GM10266 (cell line): ENCODE measurements around the gene PLCG2.
"Not testable (repeated sequence)": the region's sequence is repeated elsewhere in the genome, so short reads cannot be mapped to it uniquely, and the experiment has no call there.

Experiments used
- DNase-seq: peaks from one replicate; pipeline ENCODE4 v3.0.0; 2012; ENCODE audit errors: extremely low spot score
- CTCF ChIP-seq: IDR thresholded peaks from 2 replicates; pipeline ENCODE4 v1.5.1; 2012; ENCODE audit warnings: mild to moderate bottlenecking, low read depth; ENCODE audit not compliant: control insufficient read depth, insufficient read depth; ENCODE audit errors: missing control alignments

PLCG2 gene

GRCh38 chr16:81956213-81956948 lies 177.3 kb downstream of the PLCG2 start:
- DNase-seq = no peak
- no peak for TF ChIP-seq CTCF

GRCh38 chr16:81964808-81965207 lies 185.7 kb downstream of the PLCG2 start:
- TF ChIP-seq CTCF = no peak
- no peak for DNase-seq

- TF ChIP-seq CTCF = no peak
- no peak for DNase-seq
Observed at GRCh38 chr16:81967358-81967757, 188.3 kb downstream of the PLCG2 start.

- TF ChIP-seq CTCF = no peak
- no peak for DNase-seq
Observed at GRCh38 chr16:81971853-81972252, 192.8 kb downstream of the PLCG2 start.

GRCh38 chr16:81973737-81974136 lies 194.6 kb downstream of the PLCG2 start:
- TF ChIP-seq CTCF = no peak
- no peak for DNase-seq

- DNase-seq = no peak
- no peak for TF ChIP-seq CTCF
Observed at GRCh38 chr16:81975637-81976036, 196.5 kb downstream of the PLCG2 start.

- not testable (repeated sequence) for DNase-seq
Observed at GRCh38 chr16:81977335-81977942, 198.3 kb downstream of the PLCG2 start.
